Lung (tissue), 12 donors: ENCODE data around the gene ANTXR2. TPM values are rescaled to one million over a fixed set of nuclear protein-coding genes. Genes with fewer than 3 reads are reported as not detected.

Source experiments
- ATAC-seq: fragments of 200-7000 bp; cut with Tn5 transposase; one replicate; pipeline ENCODE4 v1.9.1; 2020; ENCODE audit warnings: moderate number of reproducible peaks; ENCODE audit not compliant: insufficient read depth, low FRiP score
- DNase-seq, 3 donors: peaks; one replicate each; pipeline ENCODE4 v3.0.0-alpha.2; 2013 to 2017
- H3K27ac ChIP-seq, 2 donors: one replicate each; pipeline ENCODE4 v1.5.1; 2013; ENCODE audit warnings: mild to moderate bottlenecking in 2 of 2, moderate library complexity in 2 of 2, control low read depth in 1 of 2, inconsistent platforms in 1 of 2, low read depth in 1 of 2, low read length in 1 of 2
- H3K27me3 ChIP-seq, 3 donors: one replicate each; pipeline ENCODE4 v1.5.1; 2013; ENCODE audit warnings: low read length in 2 of 3; ENCODE audit not compliant: control insufficient read depth in 3 of 3, insufficient read depth in 3 of 3
- H3K36me3 ChIP-seq, 4 donors: one replicate each; pipeline ENCODE4 v1.5.1; 2013; ENCODE audit warnings: low read length in 4 of 4, mild to moderate bottlenecking in 1 of 4, moderate library complexity in 1 of 4; ENCODE audit not compliant: control insufficient read depth in 4 of 4, insufficient read depth in 4 of 4
- H3K4me1 ChIP-seq, 5 donors: one replicate each; pipeline ENCODE4 v1.5.1; 2013; ENCODE audit warnings: low read length in 5 of 5, mild to moderate bottlenecking in 2 of 5, moderate library complexity in 1 of 5; ENCODE audit not compliant: control insufficient read depth in 5 of 5, insufficient read depth in 5 of 5
- H3K4me3 ChIP-seq: one replicate; pipeline ENCODE4 v1.5.1; 2013; ENCODE audit warnings: mild to moderate bottlenecking, control low read depth, moderate library complexity
- H3K9ac ChIP-seq, 2 donors: one replicate each; pipeline ENCODE4 v1.5.1; 2013; ENCODE audit warnings: low read length in 2 of 2, control low read depth in 1 of 2; ENCODE audit not compliant: insufficient read depth in 1 of 2
- H3K9me3 ChIP-seq, 4 donors: one replicate each; pipeline ENCODE4 v1.5.1; 2013; ENCODE audit warnings: low read length in 3 of 4, mild to moderate bottlenecking in 1 of 4, moderate library complexity in 1 of 4; ENCODE audit not compliant: control insufficient read depth in 4 of 4, insufficient read depth in 3 of 4
- CTCF ChIP-seq: IDR thresholded peaks from 2 replicates; pipeline ENCODE4 v1.5.1; 2012; ENCODE audit warnings: mild to moderate bottlenecking; ENCODE audit errors: control extremely low read depth, extremely low read depth
- WGBS, 2 donors: extraction: QIAGEN DNeasy Blood & Tissue Kit; methylation state at CpG; one replicate each; pipeline ENCODE4 v1.1.7; 2013; 5-methylcytosine and 5-hydroxymethylcytosine counted together
- polyA plus RNA-seq, 2 donors: library from polyadenylated mRNA; stranded (reverse); fragments of 200-250 nt; gene quantifications; one replicate each; pipeline ENCODE4 v1.2.1, GENCODE V29; 2013
- total RNA-seq, 2 donors: library from RNA; depleted of rRNA in 1 of 2; stranded (reverse); fragments of >200 nt in 1 of 2; gene quantifications; one replicate each; pipeline ENCODE4 v1.2.1, GENCODE V29; 2014 to 2021
- donor health status: control.
- donor health status: control.
- donor health status: Bipolar disorder and iron deficiency.
- donor health status: healthy.
- donor health status: DM: yes; HTN: yes; CAD: no.

The ANTXR2 gene
- total and polyA plus RNA-seq, 4 donors: 4.8 to 47.2 (median 28.6) TPM

GRCh38 chr4:80072228-80072743 is 743 bp downstream of the ANTXR2 start:
- DNase-seq (peak in 2 of 3 donors; percentile 56 to 63), ATAC-seq (peak; percentile 32)
- 0 to 1% methylated on average over 28 to 37 of the region's 37 CpGs for WGBS, 2 donors
- Histone ChIP-seq H3K27ac (peak overlapping the region; percentile 84 to 95), H3K9ac (peak overlapping the region; percentile 57 to 60), H3K4me3 (peak overlapping the region; percentile 69), H3K36me3 (peaks cover 0 to 7% (median 2%) of the 10 kb centered on the region in 4 donors), H3K9me3 (no peaks in the 10 kb centered on the region), H3K4me1 (peaks cover 0 to 19% (median 5%) of the 10 kb centered on the region in 5 donors), H3K27me3 (no peaks in the 10 kb centered on the region)
- no peak for TF ChIP-seq CTCF

- Histone ChIP-seq H3K27ac (peak overlapping the region; percentile 84 to 95), H3K9me3 (no peaks in the 10 kb centered on the region), H3K9ac (peak overlapping the region; percentile 57 to 60), H3K4me1 (peaks cover 0 to 19% (median 5%) of the 10 kb centered on the region in 5 donors), H3K27me3 (no peaks in the 10 kb centered on the region), H3K4me3 (peak overlapping the region; percentile 69), H3K36me3 (peaks cover 0 to 10% (median 3%) of the 10 kb centered on the region in 4 donors)
- DNase-seq (peak in 1 of 3 donors; percentile 70), ATAC-seq (peak; percentile 2)
- TF ChIP-seq CTCF: no peak
- WGBS, 2 donors: 3 to 4% methylated on average over 15 of the region's 15 CpGs
These were observed 1.3 kb downstream of the ANTXR2 start for GRCh38 chr4:80071604-80072227.

GRCh38 chr4:80070880-80071603 is 2.0 kb downstream of the ANTXR2 start:
- WGBS, 2 donors: 37 to 41% methylated on average over 6 of the region's 6 CpGs
- peak overlapping the region in 1 of 2 donors; percentile 84 for H3K27ac ChIP-seq
- DNase-seq: peak in 2 of 3 donors; percentile 18 to 37
- peaks cover 0 to 13% (median 3%) of the 10 kb centered on the region in 4 donors for H3K36me3 ChIP-seq
- peaks cover 0 to 19% (median 5%) of the 10 kb centered on the region in 5 donors for H3K4me1 ChIP-seq
- no peaks in the 10 kb centered on the region for H3K9me3 ChIP-seq
- TF ChIP-seq CTCF: no peak
- H3K4me3 ChIP-seq: no peak overlapping the region
- no peaks in the 10 kb centered on the region for H3K27me3 ChIP-seq
- ATAC-seq: no peak
- H3K9ac ChIP-seq: peak overlapping the region in 1 of 2 donors; percentile 57
